EL (cell line): ENCODE results near the gene SLIT3.
"Not testable (repeated sequence)": the region's sequence is repeated elsewhere in the genome, so short reads cannot be mapped to it uniquely, and the experiment has no call there.

Experiments used
- DNase-seq: peaks from one replicate; pipeline ENCODE4 v3.0.0-alpha.2; 2016

The SLIT3 gene

DNA sequence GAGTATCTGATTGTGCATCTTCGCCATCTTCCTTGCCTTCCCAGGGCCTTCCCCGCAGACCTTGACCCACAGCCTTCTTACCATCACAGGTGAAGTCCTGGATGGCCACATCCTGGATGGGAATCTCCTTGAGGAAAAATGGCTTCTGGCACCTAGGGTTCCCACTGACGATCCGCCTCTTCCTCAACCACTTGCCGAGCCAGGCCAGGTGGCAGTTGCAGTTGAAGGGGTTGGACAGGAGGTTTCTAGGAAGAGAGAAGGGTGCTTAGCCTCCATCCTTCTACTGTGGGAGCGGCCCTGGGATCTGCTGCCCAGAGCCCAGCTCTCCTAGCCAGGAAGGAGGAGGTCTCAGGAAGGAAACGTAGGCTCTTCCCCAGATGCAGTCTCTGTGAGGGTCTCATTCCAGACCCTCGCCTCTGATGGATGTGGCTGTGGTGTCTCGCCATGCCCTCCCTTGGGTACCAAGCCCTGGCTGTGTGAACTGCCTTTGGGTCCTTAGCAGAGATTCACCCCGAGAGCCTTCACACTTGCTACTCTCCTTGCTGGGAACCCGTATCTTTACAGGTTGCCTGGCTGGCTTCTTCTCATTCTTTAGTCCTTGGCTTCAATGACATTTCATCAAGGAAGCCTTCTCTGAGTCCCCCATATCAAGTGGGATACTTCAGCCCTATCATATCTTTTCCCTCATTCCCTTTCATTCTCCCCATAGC, 551.4 kb downstream of the SLIT3 start:
- DNase-seq = no peak

DNA sequence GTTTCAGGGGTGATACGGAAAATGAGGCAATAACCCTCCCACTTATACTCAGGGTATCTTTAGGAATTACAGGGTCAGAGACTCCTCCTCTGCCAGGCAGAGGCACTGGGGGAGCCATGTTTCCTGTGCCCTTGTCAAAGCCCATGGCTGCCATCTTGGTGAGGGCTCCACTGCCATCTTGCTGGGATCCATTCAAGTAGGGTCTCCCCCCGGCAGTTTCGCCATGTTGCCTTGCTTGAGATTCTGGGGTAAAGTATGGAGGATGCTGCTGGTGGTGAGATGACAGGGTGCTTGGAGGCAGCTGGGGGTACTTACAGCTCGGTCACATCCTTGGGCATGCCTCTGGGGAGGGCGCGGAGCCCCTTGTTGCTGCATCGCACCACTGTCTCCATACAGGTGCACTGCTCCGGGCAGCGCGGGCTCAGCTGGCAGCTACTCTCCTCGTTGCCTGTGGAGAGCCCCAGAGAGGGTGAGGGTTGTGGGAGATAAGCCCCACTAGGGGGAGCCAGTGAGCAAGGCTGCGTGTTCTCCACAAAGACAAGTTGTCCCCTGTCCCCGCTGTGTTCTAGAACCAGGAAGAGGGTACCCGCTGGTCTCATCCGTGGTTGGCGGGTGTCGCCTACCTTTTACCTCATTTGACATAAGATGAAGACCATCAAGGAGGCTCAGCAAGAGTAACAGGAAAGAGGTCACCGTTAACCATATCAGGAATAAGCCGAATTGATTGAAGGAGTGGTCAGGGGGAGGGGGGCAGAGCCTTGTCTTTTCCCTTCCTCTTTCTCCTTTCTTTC, 552.8 kb downstream of the SLIT3 start:
- DNase-seq = peak; percentile 10

DNA sequence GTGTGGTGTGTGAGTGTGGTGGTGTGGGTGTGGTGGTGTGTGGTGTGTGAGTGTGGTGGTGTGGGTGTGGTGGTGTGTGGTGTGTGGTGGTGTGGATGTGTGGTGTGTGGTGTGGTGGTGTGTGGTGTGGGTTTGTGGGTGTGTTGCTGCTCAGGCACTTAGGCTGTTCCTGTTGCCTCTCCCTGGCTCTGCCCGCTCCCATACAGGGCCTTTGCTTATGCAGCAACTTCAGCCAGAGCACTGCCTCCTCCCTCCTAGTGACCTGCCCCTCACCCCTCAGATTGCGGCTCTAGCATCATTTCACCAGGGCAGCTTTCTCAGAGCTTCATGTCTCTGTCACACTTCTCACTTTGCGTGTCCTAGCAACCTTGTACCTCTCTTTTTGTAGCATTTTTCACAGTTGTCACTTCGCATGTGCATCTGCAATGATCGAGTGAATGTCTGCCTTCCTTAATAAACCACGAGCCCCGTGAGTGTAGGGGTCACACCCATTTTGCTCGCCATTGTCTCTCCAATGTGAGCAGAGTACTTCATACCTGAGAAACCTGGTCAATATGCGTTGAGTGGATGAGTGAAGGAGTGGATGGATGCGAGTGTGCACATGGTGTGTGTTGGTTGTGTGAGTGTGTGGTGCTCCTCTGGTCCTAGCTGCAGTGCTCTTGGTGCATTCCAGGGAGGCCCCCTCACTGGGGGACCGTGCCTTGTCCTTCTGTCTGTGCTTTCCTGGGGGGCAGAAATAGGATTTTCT, 553.9 kb downstream of the SLIT3 start:
- DNase-seq = no peak

DNA sequence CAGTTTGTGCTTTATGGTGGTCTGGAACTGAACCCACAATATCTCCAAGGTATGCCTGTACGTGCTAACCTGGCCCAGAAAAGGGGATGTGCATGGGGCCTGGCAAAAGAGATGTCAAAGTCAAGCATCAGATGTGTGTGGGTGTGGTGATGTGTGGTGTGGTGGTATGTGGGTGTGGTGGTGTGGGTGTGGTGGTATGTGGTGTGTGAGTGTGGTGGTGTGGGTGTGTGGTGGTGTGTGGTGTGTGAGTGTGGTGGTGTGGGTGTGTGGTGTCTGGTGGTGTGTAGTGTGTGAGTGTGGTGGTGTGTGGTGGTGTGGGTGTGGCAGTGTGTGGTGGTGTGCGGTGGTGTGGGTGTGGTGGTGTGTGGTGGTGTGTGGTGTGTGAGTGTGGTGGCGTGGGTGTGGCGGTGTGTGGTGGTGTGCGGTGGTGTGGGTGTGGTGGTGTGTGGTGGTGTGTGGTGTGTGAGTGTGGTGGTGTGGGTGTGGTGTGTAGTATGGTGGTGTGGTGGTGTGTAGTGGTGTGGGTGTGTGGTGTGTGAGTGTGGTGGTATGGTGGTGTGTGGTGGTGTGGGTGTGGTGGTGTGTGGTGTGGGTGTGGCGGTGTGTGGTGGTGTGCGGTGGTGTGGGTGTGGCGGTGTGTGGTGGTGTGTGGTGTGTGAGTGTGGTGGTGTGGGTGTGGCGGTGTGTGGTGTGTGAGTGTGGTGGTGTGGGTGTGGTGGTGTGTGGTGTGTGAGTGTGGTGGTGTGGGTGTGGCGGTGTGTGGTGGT, 554.6 kb downstream of the SLIT3 start:
- not testable (repeated sequence) for DNase-seq

DNA sequence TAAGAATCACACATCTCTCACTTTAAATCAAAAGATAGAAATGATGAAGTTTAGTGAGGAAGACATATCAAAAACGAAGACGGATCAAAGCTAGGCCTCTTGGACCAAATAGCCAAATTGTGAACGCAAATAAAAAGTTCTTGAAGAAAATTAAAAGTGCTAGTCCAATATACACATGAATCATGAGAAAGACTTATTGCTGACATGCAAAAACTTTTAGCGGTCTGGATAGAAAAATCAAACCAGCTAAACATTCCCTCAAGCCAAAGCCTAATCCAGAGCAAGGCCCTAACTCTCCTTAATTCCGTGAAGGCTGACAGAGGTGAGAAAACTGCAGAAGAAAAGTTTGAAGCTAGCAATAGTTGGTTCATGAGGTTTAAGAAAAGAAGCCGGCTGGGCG, 557.3 kb downstream of the SLIT3 start:
- no peak for DNase-seq

DNA sequence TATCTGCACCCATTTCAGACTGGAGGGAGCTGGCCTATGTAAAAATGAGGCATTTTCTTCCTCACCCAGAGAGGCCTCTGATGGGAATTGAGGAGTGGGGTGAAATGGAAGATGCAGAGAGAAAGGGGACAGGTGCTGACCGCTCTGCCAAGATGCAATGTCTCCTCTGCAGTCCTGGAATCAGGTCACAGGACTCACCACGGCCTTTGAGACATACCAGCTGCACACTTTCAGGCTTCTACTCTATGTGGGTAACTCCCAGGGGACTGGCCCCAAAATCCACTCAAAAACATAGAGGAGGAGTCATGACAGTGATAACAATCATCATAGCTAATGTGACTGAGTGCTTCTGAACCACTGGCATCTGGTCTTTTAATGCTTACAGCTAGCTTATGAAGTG, 558.6 kb downstream of the SLIT3 start:
- DNase-seq = not testable (repeated sequence)

DNA sequence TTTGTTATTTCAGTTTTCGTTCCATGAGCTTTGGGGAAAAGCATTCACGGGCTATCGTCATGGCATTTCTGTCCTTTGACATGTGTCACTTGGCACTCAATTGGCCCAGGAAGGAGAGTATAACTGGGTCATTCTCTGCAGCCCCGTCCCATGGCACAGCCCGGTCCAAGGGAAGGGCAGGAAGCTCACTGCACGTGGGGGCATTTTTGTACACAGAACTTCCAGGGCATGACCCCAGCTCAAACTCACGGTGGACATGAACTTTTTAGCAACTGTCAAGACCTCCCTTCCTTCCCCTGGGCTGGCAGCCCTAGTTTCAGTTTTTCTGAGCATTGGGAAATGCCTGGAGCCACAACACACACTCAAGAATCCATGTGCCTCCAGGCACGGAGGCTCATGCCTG, 560.1 kb downstream of the SLIT3 start:
- DNase-seq = no peak

DNA sequence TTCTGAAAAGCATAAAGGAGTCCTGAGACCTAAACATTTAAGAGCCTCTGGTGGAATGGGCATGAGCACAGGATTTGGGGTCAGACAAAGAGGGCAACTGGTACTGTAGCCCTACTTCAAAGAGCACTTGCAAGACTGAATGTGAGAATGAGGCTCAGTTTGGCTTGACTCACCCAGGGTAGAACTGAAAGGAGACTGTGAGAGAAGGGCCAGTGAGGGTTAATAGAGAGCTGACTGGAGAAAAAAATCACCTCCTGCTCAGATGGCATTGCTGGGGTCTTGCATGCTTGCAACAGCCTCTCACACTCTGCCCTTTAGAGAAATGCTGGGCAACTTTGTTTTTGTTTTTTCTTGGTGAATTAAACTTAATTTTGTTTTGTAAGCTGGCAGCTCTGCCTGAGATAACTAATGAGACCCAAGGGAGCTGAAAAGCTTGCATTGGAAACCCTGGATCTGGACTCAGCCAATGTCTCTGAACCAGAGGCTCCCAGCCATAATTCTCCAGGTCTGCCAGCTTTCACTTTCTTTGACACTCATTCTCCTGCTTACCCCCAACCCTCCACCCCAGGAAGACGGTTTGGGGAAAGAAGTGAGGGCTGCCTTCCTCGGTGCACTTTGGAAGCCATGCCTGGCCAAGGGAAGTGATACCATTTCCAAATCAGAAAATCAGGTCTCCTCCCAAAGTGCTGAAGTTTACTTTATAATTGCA, 560.7 kb downstream of the SLIT3 start:
- DNase-seq = no peak

DNA sequence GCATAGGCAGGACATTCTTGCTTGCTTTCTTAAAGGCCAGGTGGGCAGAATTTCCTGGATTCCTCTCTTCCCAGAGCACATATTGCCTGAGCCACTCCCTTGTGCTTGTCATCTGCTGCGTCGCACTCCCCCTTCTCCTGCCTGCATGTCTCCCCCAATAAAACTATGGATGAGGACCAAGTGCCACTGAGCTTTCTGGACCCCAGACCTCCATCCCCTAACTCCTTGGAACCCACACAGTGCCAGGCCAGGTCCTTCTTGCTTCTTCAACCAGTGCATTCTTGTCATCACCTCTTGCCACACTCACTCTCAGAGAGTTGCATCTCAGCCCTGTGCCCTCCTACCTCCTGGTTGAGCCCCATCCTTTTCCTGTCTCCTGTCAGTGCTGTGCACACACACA, 563.9 kb downstream of the SLIT3 start:
- no peak for DNase-seq

DNA sequence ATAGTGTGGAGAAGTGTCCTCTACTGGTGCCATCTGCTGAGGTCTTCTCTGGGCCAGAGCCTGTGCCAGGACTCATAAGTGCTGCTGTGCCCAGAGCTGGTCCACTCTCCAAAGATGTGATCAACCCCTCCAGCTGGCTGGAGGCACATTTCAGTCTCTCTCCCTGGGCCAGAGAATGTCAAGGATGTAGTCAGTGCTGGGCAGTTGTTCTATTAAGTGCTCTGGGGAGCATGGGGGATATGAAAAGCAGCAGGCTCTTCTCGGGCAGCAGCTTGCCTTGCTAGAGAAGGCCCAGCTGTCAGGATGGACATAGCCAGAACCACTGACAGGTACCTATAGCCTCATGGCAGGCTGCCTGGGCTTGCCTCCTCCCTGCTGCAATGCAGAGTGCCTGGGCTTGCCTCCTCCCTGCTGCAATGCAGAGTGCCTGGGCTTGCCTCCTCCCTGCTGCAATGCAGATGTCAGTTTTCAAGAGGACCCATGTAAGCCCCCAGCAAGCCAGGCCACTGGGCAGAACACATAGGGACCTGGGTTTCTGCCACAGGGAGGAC, 564.6 kb downstream of the SLIT3 start:
- no peak for DNase-seq

DNA sequence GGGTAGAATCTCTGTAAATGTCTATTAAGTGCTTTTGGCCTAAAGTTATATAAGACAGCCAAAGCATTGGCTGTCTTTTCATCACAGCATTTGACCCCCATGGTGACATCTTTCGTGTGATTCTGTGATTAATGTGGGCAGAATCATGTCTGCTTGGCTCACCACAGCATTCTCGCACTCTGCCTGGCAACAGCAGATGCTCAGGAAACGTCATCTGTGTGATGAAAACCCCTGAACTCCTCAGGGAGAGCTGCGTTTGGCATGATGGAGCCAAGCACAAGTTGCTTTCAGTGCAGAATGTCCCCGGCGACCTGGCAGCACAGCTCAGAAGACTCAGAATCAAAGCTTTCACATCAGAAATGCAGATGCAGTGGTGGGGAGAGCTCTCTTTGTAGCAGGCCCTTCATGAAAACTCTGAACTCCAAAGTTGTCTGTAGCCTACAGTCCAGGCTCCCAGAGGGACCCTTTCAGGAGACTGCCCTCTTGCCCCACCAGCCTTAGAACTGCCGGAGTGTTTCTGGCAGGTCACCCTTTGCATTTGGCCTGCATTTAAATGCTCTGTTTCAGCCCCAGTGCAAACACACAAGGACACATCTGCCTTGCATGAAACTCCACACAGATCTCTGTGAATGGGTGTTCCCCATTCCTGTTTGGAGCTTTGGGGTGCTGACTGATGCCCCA, 566.2 kb downstream of the SLIT3 start:
- DNase-seq = no peak

DNA sequence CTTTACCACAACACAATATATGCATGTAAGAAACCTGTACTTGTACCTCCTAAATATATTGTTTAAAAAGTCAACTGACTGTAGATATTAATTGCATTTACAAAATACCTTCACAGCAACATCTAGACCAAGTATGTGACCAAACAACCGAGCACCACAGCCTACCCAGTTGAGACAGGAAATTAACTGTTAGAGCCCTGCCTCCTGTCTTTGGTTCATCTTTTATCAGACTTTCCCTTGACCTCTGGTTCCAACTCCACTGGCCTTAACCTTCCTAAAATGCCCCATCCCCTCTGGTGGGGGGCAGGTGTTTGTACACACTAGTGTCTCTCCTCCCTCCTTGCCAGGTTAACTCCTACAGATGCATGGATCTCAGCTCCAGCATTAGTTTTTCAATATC, 566.8 kb downstream of the SLIT3 start:
- no peak for DNase-seq

DNA sequence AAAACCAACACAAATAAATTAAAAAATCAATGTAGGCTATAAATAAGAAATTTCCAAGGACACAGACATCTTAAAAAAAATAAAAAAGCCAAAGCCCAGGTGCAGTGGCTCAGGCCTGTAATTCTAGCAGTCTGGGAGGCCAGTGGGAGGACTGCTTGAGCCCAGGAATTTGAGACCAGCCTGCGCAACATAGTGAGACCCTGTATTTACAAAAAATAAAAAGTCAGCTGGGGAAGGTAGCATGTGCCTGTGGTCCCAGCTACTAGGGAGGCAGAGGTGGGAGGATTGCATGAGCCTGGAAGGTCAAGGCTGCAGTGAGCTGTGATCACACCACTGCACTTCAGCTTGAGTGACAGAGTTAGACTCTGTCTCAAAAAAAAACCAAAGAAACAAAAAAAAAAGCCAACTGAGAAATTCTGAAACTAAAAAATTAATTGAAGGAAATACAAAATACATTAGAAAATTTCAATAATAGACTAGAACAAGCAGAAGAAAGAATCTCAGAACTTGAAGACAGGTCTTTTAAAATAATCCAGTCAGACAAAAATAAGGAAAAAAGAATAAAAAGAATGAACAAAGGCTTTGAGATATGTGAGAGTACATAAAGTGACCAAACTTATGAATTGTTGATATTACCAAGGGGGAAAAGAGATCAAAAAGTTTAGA, 572.3 kb downstream of the SLIT3 start:
- no peak for DNase-seq

DNA sequence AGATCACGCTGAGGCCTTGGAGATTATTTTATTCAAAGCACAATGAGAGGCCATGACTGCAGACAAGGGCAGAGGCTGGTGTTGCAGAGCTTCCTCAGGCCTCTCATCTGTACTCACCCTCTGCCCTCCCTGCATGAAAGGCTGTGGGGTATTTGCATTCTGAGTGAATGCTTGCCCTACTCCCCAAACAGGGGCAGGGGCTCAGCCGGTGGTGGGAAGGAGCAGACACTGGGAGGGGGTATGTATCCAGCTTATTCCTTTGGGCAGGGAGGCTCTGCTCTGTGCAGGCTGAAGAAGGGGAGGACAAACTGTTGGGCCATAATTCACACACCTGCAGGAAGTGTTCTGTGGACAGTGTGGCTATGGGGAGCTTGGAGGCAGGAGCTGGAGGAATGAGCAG, 573.4 kb downstream of the SLIT3 start:
- no peak for DNase-seq

DNA sequence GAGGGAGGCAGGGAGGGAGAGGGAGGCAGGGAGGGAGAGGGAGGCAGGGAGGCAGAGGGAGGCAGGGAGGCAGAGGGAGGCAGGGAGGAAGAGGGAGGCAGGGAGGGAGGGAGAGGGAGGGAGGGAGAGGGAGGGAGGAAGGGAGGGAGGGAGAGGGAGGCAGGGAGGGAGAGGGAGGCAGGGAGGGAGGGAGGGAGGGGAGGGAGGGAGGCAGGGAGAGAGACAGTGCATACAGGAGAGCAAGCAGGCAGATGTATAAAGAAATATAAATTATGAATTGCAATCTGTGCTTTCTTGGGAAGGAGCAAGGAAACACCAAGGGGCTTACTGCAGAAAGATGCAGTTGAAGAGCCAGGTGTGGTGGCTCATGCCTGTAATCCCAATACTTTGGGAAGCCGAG, 574.6 kb downstream of the SLIT3 start:
- DNase-seq = no peak

DNA sequence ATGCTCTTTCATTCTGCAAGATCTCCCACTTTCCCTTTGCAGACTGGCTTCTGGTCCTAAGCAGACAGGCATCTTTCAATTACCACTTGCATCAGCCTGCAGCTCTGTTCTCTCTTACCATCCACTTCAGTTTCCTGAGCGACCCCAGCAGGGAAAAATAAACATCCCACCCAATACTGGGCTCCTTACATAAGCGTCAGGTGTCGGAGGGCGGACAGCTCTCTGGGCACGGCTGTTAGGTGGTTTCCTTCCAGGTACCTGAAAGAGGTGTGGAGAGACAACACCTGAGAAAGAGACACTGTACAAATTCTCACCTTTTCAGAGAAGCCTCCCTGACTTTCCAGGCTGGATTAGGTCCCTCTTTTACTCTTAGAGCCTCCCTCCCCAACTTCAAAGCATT, 576.7 kb downstream of the SLIT3 start:
- no peak for DNase-seq

DNA sequence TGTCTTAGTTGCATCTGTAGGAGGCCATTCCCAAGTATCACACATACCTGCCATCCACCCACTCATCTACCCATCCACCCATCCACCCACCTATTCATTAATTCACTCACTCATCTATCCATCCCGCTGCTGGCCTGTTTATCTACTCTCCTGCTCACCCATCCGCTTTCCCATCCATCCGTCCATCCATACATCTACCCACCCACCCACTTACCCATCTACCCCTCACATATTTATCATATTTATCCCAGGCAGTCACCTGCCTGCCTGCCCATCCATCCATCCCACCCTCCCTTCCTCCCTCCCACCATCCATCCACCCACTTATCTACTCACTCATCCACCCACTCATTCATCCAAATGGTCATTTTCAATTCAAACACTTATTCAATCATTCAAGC, 577.9 kb downstream of the SLIT3 start:
- DNase-seq = no peak

DNA sequence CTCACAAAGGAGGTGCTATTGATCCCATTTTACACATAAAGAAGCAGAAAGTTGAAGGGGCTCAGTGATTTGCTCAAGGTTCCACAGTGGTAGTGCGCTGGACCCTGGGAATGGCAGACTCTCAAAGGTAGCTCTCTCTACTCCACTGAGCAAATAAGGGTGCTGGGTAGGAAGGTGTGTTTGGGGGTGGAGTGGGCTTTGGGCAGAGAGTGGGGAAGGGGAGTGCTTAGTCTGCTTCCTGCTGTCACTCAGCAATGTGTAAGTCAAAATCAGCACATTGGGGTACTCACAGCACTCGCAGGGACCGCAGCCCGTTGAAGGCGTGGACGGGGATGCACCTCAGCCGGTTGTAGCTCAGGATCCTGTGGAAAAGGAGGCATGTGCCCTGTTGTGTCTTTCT, 579.0 kb downstream of the SLIT3 start:
- no peak for DNase-seq

DNA sequence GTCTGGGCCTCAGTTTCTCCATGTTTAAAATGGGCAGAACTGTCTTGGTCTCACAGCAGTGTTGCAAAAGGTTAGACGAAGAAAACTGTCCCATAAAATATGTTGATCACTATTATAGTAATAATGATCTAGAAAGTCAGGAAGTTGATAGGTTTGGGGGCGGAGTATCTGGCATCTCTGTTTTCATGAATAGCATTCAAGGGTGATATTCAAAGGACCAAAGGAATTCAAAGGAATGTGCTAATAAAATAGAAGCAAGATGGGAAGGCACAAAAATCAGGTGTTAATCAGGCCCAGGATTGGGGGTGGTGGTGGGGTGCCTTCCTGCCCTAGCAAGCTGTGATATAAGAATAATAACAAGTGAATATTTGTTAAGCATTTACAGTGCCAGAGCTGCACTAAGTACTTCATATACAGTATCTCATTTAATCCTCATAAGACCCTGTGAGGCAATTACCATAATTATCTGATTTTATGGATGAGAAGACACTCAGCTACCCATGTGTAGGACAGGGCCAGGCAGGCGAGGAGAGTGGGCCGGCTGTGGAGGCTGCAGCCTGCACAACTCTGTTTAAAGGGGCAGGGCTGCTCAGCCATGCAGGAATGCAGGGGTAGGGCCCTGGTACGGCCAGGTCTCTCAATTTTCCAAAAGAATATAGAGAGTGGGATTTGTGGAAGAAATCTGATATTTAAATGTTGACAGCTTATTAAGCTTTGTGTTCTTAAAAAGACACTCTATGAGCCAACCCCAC, 579.8 kb downstream of the SLIT3 start:
- no peak for DNase-seq

DNA sequence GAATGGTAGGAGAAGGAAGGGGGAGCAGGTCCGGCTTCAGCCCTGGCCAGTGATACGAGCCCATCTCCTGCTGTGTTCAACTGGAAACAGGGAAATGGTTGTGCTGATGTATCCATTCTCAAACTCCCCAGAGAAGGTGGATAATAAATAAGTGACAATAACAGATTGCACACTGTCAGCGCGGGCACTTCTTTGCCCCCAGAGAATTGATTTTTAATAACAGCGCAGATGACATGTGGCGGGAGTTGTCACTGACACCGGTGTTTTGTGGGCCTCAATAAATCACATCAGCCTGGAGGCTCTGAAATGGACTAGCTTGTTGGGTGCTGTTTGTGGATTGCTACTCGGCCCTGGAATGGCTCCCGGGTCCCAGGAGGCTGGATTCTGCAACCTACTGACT, 580.4 kb downstream of the SLIT3 start:
- DNase-seq = no peak
